Measurements from ENCODE around the gene TRPM3.

Gene TRPM3

GRCh38 chr9:70887826-70888225 lies 233.6 kb downstream of the TRPM3 start:
- no peak for DNase-seq (ENCODE audit: low spot score)

GRCh38 chr9:70883963-70884793 lies 237.2 kb downstream of the TRPM3 start:
- DNase-seq (ENCODE audit: low spot score), result no peak

GRCh38 chr9:70883056-70883455 lies 238.4 kb downstream of the TRPM3 start:
- DNase-seq (ENCODE audit: low spot score), result no peak

GRCh38 chr9:70881333-70881732 lies 240.1 kb downstream of the TRPM3 start:
- DNase-seq (ENCODE audit: low spot score), result no peak

- DNase-seq (ENCODE audit: low spot score), result no peak
These were observed 240.9 kb downstream of the TRPM3 start for GRCh38 chr9:70880535-70880934.

GRCh38 chr9:70878576-70878975 lies 242.8 kb downstream of the TRPM3 start:
- DNase-seq (ENCODE audit: low spot score), result no peak

GRCh38 chr9:70874451-70874850 lies 247.0 kb downstream of the TRPM3 start:
- no peak for DNase-seq (ENCODE audit: low spot score)

- DNase-seq (ENCODE audit: low spot score), result no peak
These were observed 247.9 kb downstream of the TRPM3 start for GRCh38 chr9:70873506-70873905.

- DNase-seq (ENCODE audit: low spot score), result no peak
These were observed 252.5 kb downstream of the TRPM3 start for GRCh38 chr9:70868661-70869652.

- DNase-seq (ENCODE audit: low spot score), result no peak
These were observed 253.4 kb downstream of the TRPM3 start for GRCh38 chr9:70868041-70868440.

- DNase-seq (ENCODE audit: low spot score), result no peak
These were observed 255.9 kb downstream of the TRPM3 start for GRCh38 chr9:70865471-70865870.

- no peak for DNase-seq (ENCODE audit: low spot score)
These were observed 259.6 kb downstream of the TRPM3 start for GRCh38 chr9:70861797-70862196.

- DNase-seq (ENCODE audit: low spot score), result no peak
These were observed 260.0 kb downstream of the TRPM3 start for GRCh38 chr9:70861376-70861775.

GRCh38 chr9:70859694-70860093 lies 261.7 kb downstream of the TRPM3 start:
- no peak for DNase-seq (ENCODE audit: low spot score)

GRCh38 chr9:70856411-70856810 lies 265.0 kb downstream of the TRPM3 start:
- no peak for DNase-seq (ENCODE audit: low spot score)

- DNase-seq (ENCODE audit: low spot score), result no peak
These were observed 268.6 kb downstream of the TRPM3 start for GRCh38 chr9:70852711-70853240.

- DNase-seq (ENCODE audit: low spot score), result no peak
These were observed 281.2 kb downstream of the TRPM3 start for GRCh38 chr9:70840266-70840665.

- DNase-seq (ENCODE audit: low spot score), result no peak
These were observed 286.1 kb downstream of the TRPM3 start for GRCh38 chr9:70835323-70835722.

GRCh38 chr9:70832492-70832891 lies 288.9 kb downstream of the TRPM3 start:
- DNase-seq (ENCODE audit: low spot score), result peak; percentile 87

GRCh38 chr9:70830618-70831017 lies 290.8 kb downstream of the TRPM3 start:
- no peak for DNase-seq (ENCODE audit: low spot score)

- no peak for DNase-seq (ENCODE audit: low spot score)
These were observed 291.7 kb downstream of the TRPM3 start for GRCh38 chr9:70829591-70830265.

- DNase-seq (ENCODE audit: low spot score), result no peak
These were observed 294.9 kb downstream of the TRPM3 start for GRCh38 chr9:70826562-70826961.
